ENCODE results near the gene HACD4. TPM values are rescaled to one million over a fixed set of nuclear protein-coding genes. Genes with fewer than 3 reads are reported as not detected.

Gene HACD4
- total RNA-seq, 1 donor from 2014 or later = 2.8 TPM

- no peak overlapping the region for H3K4me3 Mint-ChIP-seq
These were observed 33.9 kb downstream of the HACD4 start for GRCh38 chr9:20997503-20998076.

DNA sequence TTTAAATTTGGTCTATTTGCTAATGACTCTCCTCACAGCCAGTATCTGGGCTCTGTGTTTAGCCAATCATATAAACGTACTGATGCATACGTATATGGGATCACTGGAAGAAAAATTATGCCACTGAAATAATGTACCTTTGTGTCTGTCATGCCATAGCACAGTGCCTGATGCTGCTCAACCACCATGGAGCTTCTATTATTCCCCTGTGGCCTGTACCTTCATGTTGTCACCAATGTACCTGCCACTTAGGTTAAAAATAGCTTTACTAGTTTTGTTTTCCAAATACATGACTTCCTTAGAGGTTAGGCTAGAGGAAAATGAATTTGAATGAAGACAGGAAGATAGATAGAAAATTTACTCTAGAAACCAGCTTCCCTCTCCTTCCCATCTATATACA, 34.6 kb downstream of the HACD4 start:
- H3K27ac Mint-ChIP-seq = no peak overlapping the region
- no peak overlapping the region for H3K4me3 Mint-ChIP-seq
- DNase-seq = no peak
- intact Hi-C loops (cut with micrococcal nuclease) = no loop called here
- peaks cover 15% of the 10 kb centered on the region for H3K4me1 Mint-ChIP-seq
- peaks cover 58% of the 10 kb centered on the region for H3K36me3 Mint-ChIP-seq (ENCODE audit: low read depth)
- H3K9me3 Mint-ChIP-seq = no peaks in the 10 kb centered on the region
- no peaks in the 10 kb centered on the region for H3K27me3 Mint-ChIP-seq

More at GRCh38 chr9:20997503-20998076, 33.9 kb downstream of the HACD4 start:
- no peaks in the 10 kb centered on the region for H3K27me3 Mint-ChIP-seq
- H3K9me3 Mint-ChIP-seq = peaks cover 4% of the 10 kb centered on the region
- H3K36me3 Mint-ChIP-seq (ENCODE audit: low read depth) = peaks cover 60% of the 10 kb centered on the region
- H3K4me1 Mint-ChIP-seq = peaks cover 22% of the 10 kb centered on the region
- no peak for DNase-seq
- intact Hi-C loops (cut with micrococcal nuclease) = no loop called here
- peak overlapping the region; percentile 1 for H3K27ac Mint-ChIP-seq

GRCh38 chr9:20995616-20996015, 35.8 kb downstream of the HACD4 start:
- intact Hi-C loops (cut with micrococcal nuclease) = no loop called here
- Mint-ChIP-seq H3K4me1 (peaks cover 6% of the 10 kb centered on the region), H3K36me3 (ENCODE audit: low read depth) (peaks cover 57% of the 10 kb centered on the region)

DNA sequence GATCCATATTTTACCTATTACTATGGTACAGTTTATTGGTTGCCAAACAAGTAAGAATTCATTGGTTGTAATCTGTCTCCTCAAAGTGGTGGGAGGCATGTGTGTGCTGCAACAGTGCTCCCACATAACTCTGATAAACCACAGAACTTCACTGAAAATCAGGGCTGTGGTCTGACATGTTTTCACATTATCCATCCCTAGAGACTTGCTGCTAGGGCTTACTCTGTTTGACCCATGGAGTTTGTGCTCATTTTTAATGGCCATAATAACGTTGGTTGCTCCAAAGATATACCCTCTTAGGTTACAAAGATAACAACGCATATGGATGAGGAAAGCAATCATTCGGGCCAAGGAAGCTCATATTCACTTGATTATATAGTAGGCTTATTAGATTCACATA, 37.0 kb downstream of the HACD4 start:
- no peak for DNase-seq
- H3K27ac Mint-ChIP-seq = no peak overlapping the region
- H3K4me3 Mint-ChIP-seq = no peak overlapping the region
- no peaks in the 10 kb centered on the region for H3K9me3 Mint-ChIP-seq
- peaks cover 6% of the 10 kb centered on the region for H3K4me1 Mint-ChIP-seq
- intact Hi-C loops (cut with micrococcal nuclease) = no loop called here
- H3K27me3 Mint-ChIP-seq = no peaks in the 10 kb centered on the region
- peaks cover 61% of the 10 kb centered on the region for H3K36me3 Mint-ChIP-seq (ENCODE audit: low read depth)

More at GRCh38 chr9:20995616-20996015, 35.8 kb downstream of the HACD4 start:
- no peak overlapping the region for H3K4me3 Mint-ChIP-seq
- DNase-seq = no peak
- no peaks in the 10 kb centered on the region for H3K27me3 Mint-ChIP-seq
- no peak overlapping the region for H3K27ac Mint-ChIP-seq
- H3K9me3 Mint-ChIP-seq = no peaks in the 10 kb centered on the region

DNA sequence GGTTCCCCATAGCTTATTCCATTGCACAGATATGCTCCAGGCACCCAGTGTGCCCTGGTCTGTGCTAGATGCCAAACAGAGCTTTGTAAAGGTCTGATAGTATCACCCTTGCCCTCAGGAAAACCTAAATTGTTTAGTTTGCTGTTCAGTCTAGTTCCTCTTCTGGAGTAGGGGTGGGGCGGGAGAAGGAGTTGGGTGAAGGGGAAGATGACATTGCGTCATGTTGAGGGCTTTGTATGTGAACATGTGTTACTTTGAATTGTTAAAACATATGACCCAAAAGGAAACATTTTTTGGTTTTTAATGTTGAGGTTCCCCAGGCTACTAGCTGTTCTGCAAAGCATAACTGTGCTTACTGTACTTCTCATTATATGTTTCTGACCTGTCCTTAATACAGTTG, 40.6 kb downstream of the HACD4 start:
- Mint-ChIP-seq H3K9me3 (no peaks in the 10 kb centered on the region), H3K36me3 (ENCODE audit: low read depth) (peaks cover 45% of the 10 kb centered on the region), H3K27me3 (no peaks in the 10 kb centered on the region), H3K4me3 (no peak overlapping the region), H3K4me1 (no peaks in the 10 kb centered on the region), H3K27ac (no peak overlapping the region)
- DNase-seq = no peak
- intact Hi-C loops (cut with micrococcal nuclease) = no loop called here

DNA sequence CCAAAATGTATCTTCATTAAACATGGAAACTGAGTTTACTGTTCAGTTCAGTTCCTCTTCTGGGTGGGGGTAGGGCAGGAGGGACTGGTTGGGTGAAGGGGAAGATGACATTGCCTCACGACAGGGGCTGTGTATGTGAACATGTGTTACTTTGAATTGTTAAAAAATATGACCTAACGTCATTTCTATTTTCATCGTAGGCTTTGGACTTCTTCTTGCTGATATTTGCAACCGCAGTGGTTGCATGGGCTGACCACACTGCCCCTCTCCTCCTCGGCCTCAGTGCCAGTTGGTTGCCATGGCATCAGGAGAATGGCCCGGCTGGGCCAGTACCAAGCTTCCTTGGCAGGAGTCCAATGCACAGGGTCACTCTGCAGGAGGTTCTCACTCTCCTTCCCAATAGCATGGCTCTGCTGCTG, 41.5 kb downstream of the HACD4 start:
- Mint-ChIP-seq H3K4me1 (no peaks in the 10 kb centered on the region), H3K9me3 (no peaks in the 10 kb centered on the region)
- no peak for DNase-seq

DNA sequence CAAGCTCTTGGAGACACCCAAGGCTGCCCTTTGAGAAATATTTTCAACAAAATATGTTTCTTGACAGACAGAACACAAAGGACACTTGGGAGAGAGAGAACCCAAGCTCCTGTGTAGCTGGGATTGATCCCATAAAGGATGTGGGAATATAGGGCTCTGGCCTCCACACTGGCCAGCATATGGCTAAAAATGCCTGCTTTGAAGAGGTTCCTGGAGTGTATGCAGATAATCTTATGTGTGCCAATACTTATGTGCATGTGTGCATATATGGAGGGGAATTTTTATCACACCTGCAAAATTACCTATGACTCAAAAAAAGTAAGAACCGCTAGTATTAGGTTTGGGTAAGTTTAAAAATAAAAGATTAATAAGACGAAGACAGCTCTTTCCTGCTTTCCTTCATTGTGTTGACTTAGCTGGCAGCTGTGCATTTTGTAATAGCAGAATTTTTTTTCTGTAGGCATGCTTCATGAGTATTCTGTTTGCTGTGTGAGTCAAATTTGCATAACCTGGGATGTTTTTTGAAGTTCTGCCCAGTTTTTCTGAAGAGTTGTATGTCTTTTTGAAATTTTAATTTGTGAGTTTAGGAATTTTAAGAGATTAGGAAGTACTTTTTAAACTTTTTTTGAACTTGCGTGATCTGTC, 42.6 kb downstream of the HACD4 start:
- intact Hi-C loops (cut with micrococcal nuclease) = no loop called here
- Mint-ChIP-seq H3K4me3 (no peak overlapping the region), H3K27me3 (no peaks in the 10 kb centered on the region), H3K36me3 (ENCODE audit: low read depth) (peaks cover 31% of the 10 kb centered on the region), H3K4me1 (no peaks in the 10 kb centered on the region), H3K9me3 (no peaks in the 10 kb centered on the region), H3K27ac (no peak overlapping the region)
- DNase-seq = no peak

More for the DNA sequence above, 41.5 kb downstream of the HACD4 start:
- intact Hi-C loops (cut with micrococcal nuclease) = no loop called here
- Mint-ChIP-seq H3K27ac (no peak overlapping the region), H3K36me3 (ENCODE audit: low read depth) (peaks cover 37% of the 10 kb centered on the region), H3K27me3 (no peaks in the 10 kb centered on the region), H3K4me3 (no peak overlapping the region)

- intact Hi-C loops (cut with micrococcal nuclease) = no loop called here
These were observed 43.4 kb downstream of the HACD4 start for GRCh38 chr9:20988061-20988460.

DNA sequence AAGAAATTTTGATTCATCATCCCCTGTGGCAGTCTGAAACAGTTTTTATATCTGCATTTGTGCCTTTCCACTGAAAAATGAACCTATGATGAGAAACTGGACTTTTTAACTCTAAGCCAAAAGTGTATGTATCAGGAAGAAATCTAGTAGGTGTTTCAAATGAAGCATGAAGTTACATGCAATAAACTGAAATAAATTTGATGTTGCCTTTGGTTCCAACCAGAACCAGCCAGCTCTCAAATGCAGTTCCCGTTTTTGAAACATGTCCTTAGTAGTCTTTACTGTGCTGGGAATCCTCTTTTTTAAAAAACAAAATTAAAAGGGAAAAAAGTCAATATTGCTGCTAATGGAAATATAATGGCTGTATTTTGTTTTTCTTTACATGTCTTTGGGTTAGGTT, 43.9 kb downstream of the HACD4 start:
- no peak for DNase-seq
- Mint-ChIP-seq H3K27me3 (no peaks in the 10 kb centered on the region), H3K4me1 (no peaks in the 10 kb centered on the region), H3K4me3 (no peak overlapping the region), H3K27ac (no peak overlapping the region), H3K9me3 (no peaks in the 10 kb centered on the region), H3K36me3 (ENCODE audit: low read depth) (peaks cover 29% of the 10 kb centered on the region)
- intact Hi-C loops (cut with micrococcal nuclease) = no loop called here

More at GRCh38 chr9:20988061-20988460, 43.4 kb downstream of the HACD4 start:
- Mint-ChIP-seq H3K4me3 (no peak overlapping the region), H3K36me3 (ENCODE audit: low read depth) (peaks cover 30% of the 10 kb centered on the region), H3K27ac (no peak overlapping the region), H3K4me1 (no peaks in the 10 kb centered on the region), H3K9me3 (no peaks in the 10 kb centered on the region), H3K27me3 (no peaks in the 10 kb centered on the region)
- DNase-seq = no peak

DNA sequence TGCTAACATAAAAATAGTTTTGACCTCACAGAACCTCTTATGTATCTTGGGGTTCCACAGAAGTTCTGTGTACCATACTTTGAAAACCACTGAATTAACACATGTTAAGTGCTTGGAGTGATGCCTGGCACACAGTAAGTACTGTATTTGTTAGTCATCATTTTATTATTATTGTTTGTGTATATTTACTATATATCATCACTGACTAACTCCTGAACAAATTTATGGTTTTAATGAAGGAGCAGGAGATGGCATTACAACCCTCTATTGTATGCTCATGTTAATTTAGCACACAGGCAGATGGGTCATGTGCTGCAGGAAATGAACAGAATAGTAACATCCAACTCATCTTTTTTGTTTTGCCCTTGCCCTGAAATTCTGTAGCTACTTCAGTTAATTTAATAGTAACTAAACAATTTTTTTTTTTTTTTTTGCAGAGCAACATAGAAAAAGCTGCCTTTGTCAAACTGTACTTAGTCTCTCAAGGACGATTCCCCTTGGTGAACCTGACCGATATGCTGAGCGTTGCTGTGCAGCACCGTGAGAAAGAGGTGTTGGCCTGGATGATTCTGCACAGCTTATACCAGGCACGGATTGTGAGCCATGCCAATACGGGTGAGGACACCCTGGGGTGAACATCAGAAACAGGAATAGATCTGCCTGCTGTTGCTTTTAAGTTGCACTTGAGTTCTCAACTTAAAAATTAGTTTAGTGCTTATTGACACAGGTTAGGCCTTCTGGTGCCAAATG, 45.4 kb downstream of the HACD4 start:
- no peak for DNase-seq
- H3K4me1 Mint-ChIP-seq = no peaks in the 10 kb centered on the region
- H3K9me3 Mint-ChIP-seq = no peaks in the 10 kb centered on the region
- H3K27me3 Mint-ChIP-seq = no peaks in the 10 kb centered on the region
- H3K36me3 Mint-ChIP-seq (ENCODE audit: low read depth) = peaks cover 28% of the 10 kb centered on the region
- no peak overlapping the region for H3K27ac Mint-ChIP-seq
- intact Hi-C loops (cut with micrococcal nuclease) = no loop called here
- no peak overlapping the region for H3K4me3 Mint-ChIP-seq

DNA sequence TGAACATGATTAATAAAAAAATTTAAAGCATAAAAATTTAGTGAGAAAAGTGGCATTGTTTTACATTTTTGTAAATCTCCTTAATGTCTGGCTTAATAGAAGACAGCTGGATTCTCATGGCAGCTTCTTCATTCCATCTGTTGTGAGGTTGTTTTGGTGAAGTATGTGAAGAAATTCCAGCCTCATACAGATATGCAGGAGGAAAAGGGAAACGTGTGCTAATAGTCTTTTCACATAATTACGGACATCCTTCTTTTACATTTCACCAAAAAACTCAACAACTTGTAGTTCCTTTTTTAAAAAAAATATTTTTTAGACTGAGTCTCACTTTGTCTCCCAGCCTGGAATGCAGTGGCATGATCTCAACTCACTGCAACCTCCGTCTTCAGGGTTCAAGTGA, 46.9 kb downstream of the HACD4 start:
- intact Hi-C loops (cut with micrococcal nuclease) = no loop called here
- Mint-ChIP-seq H3K36me3 (ENCODE audit: low read depth) (peaks cover 16% of the 10 kb centered on the region), H3K4me1 (no peaks in the 10 kb centered on the region), H3K27me3 (no peaks in the 10 kb centered on the region), H3K4me3 (no peak overlapping the region), H3K9me3 (no peaks in the 10 kb centered on the region), H3K27ac (no peak overlapping the region)
- no peak for DNase-seq

DNA sequence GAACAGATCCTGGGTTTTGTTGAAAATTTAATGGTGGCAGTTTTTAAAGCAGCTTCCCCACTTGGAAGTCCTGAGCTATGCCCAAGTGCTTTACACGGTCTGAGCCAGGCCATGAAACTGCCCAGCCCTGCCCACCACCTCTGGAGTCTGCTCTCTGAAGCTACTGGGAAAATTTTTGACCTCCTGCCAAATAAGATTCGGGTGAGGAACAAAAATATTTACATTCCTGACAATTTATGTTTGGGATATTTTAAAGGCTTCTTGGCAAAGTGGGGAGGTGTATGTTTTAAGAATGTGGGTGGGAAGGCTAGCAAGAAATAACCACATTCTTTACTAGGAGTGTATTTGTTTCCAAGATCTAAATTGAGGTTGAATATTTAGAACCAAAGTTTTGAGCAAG, 50.0 kb downstream of the HACD4 start:
- Mint-ChIP-seq H3K9me3 (no peaks in the 10 kb centered on the region), H3K27me3 (no peaks in the 10 kb centered on the region), H3K27ac (no peak overlapping the region), H3K36me3 (ENCODE audit: low read depth) (peaks cover 24% of the 10 kb centered on the region), H3K4me1 (no peaks in the 10 kb centered on the region), H3K4me3 (no peak overlapping the region)
- intact Hi-C loops (cut with micrococcal nuclease) = no loop called here
- no peak for DNase-seq

GRCh38 chr9:20980832-20981455, 50.5 kb downstream of the HACD4 start:
- no peak overlapping the region for H3K4me3 Mint-ChIP-seq
- H3K27ac Mint-ChIP-seq = no peak overlapping the region
- no peak for DNase-seq
- intact Hi-C loops (cut with micrococcal nuclease) = no loop called here
- no peaks in the 10 kb centered on the region for H3K27me3 Mint-ChIP-seq
- H3K9me3 Mint-ChIP-seq = no peaks in the 10 kb centered on the region
- H3K4me1 Mint-ChIP-seq = no peaks in the 10 kb centered on the region
- H3K36me3 Mint-ChIP-seq (ENCODE audit: low read depth) = peaks cover 25% of the 10 kb centered on the region

- Mint-ChIP-seq H3K27ac (no peak overlapping the region), H3K4me3 (no peak overlapping the region)
These were observed 53.2 kb downstream of the HACD4 start for GRCh38 chr9:20978249-20978648.

More at GRCh38 chr9:20978249-20978648, 53.2 kb downstream of the HACD4 start:
- H3K9me3 Mint-ChIP-seq = no peaks in the 10 kb centered on the region
- no peaks in the 10 kb centered on the region for H3K27me3 Mint-ChIP-seq
- DNase-seq = no peak
- intact Hi-C loops (cut with micrococcal nuclease) = no loop called here
- H3K4me1 Mint-ChIP-seq = no peaks in the 10 kb centered on the region
- H3K36me3 Mint-ChIP-seq (ENCODE audit: low read depth) = peaks cover 28% of the 10 kb centered on the region
